ENCODE results near the gene FAM53B.

- no peak for TF ChIP-seq ZNF8 (CRISPR knock-in tag; IDR thresholded peaks at IDR 0.05)
- TF ChIP-seq, protein P1, sequence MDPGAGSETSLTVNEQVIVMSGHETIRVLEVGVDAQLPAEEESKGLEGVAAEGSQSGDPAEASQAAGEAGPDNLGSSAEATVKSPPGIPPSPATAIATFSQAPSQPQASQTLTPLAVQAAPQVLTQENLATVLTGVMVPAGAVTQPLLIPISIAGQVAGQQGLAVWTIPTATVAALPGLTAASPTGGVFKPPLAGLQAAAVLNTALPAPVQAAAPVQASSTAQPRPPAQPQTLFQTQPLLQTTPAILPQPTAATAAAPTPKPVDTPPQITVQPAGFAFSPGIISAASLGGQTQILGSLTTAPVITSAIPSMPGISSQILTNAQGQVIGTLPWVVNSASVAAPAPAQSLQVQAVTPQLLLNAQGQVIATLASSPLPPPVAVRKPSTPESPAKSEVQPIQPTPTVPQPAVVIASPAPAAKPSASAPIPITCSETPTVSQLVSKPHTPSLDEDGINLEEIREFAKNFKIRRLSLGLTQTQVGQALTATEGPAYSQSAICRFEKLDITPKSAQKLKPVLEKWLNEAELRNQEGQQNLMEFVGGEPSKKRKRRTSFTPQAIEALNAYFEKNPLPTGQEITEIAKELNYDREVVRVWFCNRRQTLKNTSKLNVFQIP (CRISPR knock-in tag; IDR thresholded peaks at IDR 0.05; ENCODE audit: borderline replicate concordance, low read depth), result no peak
- no peak for TF ChIP-seq ZFP3 (CRISPR knock-in tag; IDR thresholded peaks at IDR 0.05)
- TF ChIP-seq, protein P2, sequence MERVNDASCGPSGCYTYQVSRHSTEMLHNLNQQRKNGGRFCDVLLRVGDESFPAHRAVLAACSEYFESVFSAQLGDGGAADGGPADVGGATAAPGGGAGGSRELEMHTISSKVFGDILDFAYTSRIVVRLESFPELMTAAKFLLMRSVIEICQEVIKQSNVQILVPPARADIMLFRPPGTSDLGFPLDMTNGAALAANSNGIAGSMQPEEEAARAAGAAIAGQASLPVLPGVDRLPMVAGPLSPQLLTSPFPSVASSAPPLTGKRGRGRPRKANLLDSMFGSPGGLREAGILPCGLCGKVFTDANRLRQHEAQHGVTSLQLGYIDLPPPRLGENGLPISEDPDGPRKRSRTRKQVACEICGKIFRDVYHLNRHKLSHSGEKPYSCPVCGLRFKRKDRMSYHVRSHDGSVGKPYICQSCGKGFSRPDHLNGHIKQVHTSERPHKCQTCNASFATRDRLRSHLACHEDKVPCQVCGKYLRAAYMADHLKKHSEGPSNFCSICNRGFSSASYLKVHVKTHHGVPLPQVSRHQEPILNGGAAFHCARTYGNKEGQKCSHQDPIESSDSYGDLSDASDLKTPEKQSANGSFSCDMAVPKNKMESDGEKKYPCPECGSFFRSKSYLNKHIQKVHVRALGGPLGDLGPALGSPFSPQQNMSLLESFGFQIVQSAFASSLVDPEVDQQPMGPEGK (CRISPR knock-in tag; IDR thresholded peaks at IDR 0.05; ENCODE audit: borderline replicate concordance), result no peak
- TF ChIP-seq TCF4 (CRISPR knock-in tag; IDR thresholded peaks at IDR 0.05; ENCODE audit: borderline replicate concordance), result no peak
- TF ChIP-seq, protein P3, sequence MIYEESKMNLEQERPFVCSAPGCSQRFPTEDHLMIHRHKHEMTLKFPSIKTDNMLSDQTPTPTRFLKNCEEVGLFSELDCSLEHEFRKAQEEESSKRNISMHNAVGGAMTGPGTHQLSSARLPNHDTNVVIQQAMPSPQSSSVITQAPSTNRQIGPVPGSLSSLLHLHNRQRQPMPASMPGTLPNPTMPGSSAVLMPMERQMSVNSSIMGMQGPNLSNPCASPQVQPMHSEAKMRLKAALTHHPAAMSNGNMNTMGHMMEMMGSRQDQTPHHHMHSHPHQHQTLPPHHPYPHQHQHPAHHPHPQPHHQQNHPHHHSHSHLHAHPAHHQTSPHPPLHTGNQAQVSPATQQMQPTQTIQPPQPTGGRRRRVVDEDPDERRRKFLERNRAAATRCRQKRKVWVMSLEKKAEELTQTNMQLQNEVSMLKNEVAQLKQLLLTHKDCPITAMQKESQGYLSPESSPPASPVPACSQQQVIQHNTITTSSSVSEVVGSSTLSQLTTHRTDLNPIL (CRISPR knock-in tag; IDR thresholded peaks at IDR 0.05; ENCODE audit: low read depth), result no peak
- no peak for TF ChIP-seq CSDC2 (CRISPR knock-in tag; IDR thresholded peaks at IDR 0.05)
- TF ChIP-seq, protein P4, sequence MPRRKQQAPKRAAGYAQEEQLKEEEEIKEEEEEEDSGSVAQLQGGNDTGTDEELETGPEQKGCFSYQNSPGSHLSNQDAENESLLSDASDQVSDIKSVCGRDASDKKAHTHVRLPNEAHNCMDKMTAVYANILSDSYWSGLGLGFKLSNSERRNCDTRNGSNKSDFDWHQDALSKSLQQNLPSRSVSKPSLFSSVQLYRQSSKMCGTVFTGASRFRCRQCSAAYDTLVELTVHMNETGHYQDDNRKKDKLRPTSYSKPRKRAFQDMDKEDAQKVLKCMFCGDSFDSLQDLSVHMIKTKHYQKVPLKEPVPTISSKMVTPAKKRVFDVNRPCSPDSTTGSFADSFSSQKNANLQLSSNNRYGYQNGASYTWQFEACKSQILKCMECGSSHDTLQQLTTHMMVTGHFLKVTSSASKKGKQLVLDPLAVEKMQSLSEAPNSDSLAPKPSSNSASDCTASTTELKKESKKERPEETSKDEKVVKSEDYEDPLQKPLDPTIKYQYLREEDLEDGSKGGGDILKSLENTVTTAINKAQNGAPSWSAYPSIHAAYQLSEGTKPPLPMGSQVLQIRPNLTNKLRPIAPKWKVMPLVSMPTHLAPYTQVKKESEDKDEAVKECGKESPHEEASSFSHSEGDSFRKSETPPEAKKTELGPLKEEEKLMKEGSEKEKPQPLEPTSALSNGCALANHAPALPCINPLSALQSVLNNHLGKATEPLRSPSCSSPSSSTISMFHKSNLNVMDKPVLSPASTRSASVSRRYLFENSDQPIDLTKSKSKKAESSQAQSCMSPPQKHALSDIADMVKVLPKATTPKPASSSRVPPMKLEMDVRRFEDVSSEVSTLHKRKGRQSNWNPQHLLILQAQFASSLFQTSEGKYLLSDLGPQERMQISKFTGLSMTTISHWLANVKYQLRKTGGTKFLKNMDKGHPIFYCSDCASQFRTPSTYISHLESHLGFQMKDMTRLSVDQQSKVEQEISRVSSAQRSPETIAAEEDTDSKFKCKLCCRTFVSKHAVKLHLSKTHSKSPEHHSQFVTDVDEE (CRISPR knock-in tag; IDR thresholded peaks at IDR 0.05), result no peak
- TF ChIP-seq GLIS3 (CRISPR knock-in tag; IDR thresholded peaks at IDR 0.05), result no peak
- TF ChIP-seq ZFP30 (CRISPR knock-in tag; IDR thresholded peaks at IDR 0.05), result no peak
- no peak for TF ChIP-seq ARNTL (CRISPR knock-in tag; IDR thresholded peaks at IDR 0.05; ENCODE audit: borderline replicate concordance, low read depth)
- no peak for TF ChIP-seq PPARA (CRISPR knock-in tag; IDR thresholded peaks at IDR 0.05; ENCODE audit: borderline replicate concordance)
- no peak for TF ChIP-seq RARB (CRISPR knock-in tag; IDR thresholded peaks at IDR 0.05)
Observed at GRCh38 chr10:124574456-124575070, 169.6 kb downstream of the FAM53B start.

Data from SK-N-SH treated with all-trans-retinoic acid at 6 μM for 48 hours (cell line).